ENCODE measurements around the gene MAML2. TPM values are rescaled to one million over a fixed set of nuclear protein-coding genes. Genes with fewer than 3 reads are reported as not detected.
A peak's percentile ranks its signal among the peaks of the same experiment; 100 is the strongest.

The MAML2 gene
- total RNA-seq, 1 donor = 20.1 TPM

- DNase-seq (ENCODE audit: low read depth) = peak; percentile 97
- peak overlapping the region; percentile 39 for H3K4me3 ChIP-seq (ENCODE audit: low read depth, low read length)
- TF ChIP-seq CTCF (IDR thresholded peaks at IDR 0.05; ENCODE audit: insufficient read depth, low read length) = no peak
Observed at GRCh38 chr11:96306933-96307775, 35.8 kb downstream of the MAML2 start.

- H3K4me3 ChIP-seq (ENCODE audit: low read depth, low read length) = peak overlapping the region; percentile 39
- no peak for DNase-seq (ENCODE audit: low read depth)
- no peak for TF ChIP-seq CTCF (IDR thresholded peaks at IDR 0.05; ENCODE audit: insufficient read depth, low read length)
Observed at GRCh38 chr11:96306600-96306932, 36.4 kb downstream of the MAML2 start.

GRCh38 chr11:96306071-96306470, 36.9 kb downstream of the MAML2 start:
- peak overlapping the region; percentile 39 for H3K4me3 ChIP-seq (ENCODE audit: low read depth, low read length)
- no peak for TF ChIP-seq CTCF (IDR thresholded peaks at IDR 0.05; ENCODE audit: insufficient read depth, low read length)
- DNase-seq (ENCODE audit: low read depth) = no peak

- no peak for TF ChIP-seq CTCF (IDR thresholded peaks at IDR 0.05; ENCODE audit: insufficient read depth, low read length)
Observed at GRCh38 chr11:96303980-96304379, 39.0 kb downstream of the MAML2 start.

GRCh38 chr11:96303064-96303463, 39.9 kb downstream of the MAML2 start:
- peak; percentile 88 for DNase-seq (ENCODE audit: low read depth)
- no peak overlapping the region for H3K4me3 ChIP-seq (ENCODE audit: low read depth, low read length)
- no peak for TF ChIP-seq CTCF (IDR thresholded peaks at IDR 0.05; ENCODE audit: insufficient read depth, low read length)

More at GRCh38 chr11:96303980-96304379, 39.0 kb downstream of the MAML2 start:
- no peak overlapping the region for H3K4me3 ChIP-seq (ENCODE audit: low read depth, low read length)
- no peak for DNase-seq (ENCODE audit: low read depth)

- no peak for DNase-seq (ENCODE audit: low read depth)
- H3K4me3 ChIP-seq (ENCODE audit: low read depth, low read length) = no peak overlapping the region
- no peak for TF ChIP-seq CTCF (IDR thresholded peaks at IDR 0.05; ENCODE audit: insufficient read depth, low read length)
Observed at GRCh38 chr11:96301818-96302217, 41.2 kb downstream of the MAML2 start.

Measured in fibroblast of the aortic adventitia (primary cell).